Neural crest cell (in vitro differentiated cells): ENCODE results near the gene TMPRSS9. TPM values are rescaled to one million over a fixed set of nuclear protein-coding genes. Genes with fewer than 3 reads are reported as not detected.
A peak's percentile ranks its signal among the peaks of the same experiment; 100 is the strongest.

ENCODE experiments used
- DNase-seq: peaks from one replicate; pipeline ENCODE4 v3.0.0; 2021; ENCODE audit warnings: low read depth, mixed read lengths, low spot score
- H3K27ac Mint-ChIP-seq: one replicate; pipeline ENCODE4 v1.8.0; 2021; ENCODE audit warnings: mild to moderate bottlenecking, mixed read lengths; ENCODE audit not compliant: unreplicated experiment
- H3K27me3 Mint-ChIP-seq: 2 replicates; pipeline ENCODE4 v1.8.0; 2021; ENCODE audit warnings: low read depth, mild to moderate bottlenecking, mixed read lengths
- H3K36me3 Mint-ChIP-seq: 2 replicates; pipeline ENCODE4 v1.8.0; 2021; ENCODE audit warnings: low read depth, mild to moderate bottlenecking, mixed read lengths
- H3K4me1 Mint-ChIP-seq: 2 replicates; pipeline ENCODE4 v1.8.0; 2021; ENCODE audit warnings: mixed read lengths
- H3K4me3 Mint-ChIP-seq: one replicate; pipeline ENCODE4 v1.8.0; 2021; ENCODE audit warnings: mild to moderate bottlenecking, mixed read lengths
- H3K9me3 Mint-ChIP-seq: 2 replicates; pipeline ENCODE4 v1.8.0; 2021; ENCODE audit warnings: mixed read lengths
- total RNA-seq: library from RNA; stranded (reverse); gene quantifications from 2 replicates; pipeline ENCODE4 v1.2.1, GENCODE V29; 2021
- TF ChIP-seq, protein P1 (sequence below): fragments of 200-600 bp; sonication (generic); conservative IDR thresholded peaks from 2 replicates; pipeline ENCODE4 v1.5.0; 2021; ENCODE audit warnings: antibody characterized with exemption, mild to moderate bottlenecking

The TMPRSS9 gene
- total RNA-seq, 1 donor from 2014 or later = 0.12 TPM

DNA sequence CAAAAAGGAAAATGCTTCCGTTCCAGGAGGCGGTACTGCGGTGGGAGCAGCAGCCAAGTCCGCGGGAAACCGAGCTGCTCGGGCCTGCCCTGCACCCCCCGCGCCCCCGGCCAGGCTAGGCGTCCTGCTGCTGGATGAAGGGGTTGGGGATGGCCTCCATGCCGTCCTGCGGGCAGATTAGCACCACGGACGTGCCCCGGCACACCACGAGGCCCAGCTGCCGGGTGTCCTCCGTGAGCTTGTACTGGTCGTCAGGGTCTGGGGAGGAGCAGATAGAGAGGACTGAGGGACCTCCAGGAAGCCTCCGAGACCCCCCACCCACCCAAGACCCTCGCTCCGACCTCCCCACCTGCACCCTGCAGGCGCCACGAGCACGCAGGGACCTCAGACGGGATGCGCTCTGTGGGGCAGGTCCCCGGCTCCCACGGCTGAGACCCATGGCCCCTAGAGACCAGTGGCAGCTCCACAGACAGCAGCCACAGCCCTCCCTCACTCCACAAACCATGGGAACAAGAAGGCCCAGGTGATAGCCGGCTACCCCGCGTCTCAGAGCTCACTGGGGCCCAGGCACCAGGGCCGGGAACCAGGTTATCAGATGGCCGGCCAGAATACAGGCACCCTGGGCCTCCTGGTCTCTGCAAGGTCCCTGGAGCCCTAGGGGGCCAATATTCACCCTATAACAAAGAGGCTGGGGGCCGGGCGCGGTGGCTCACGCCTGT, 38.3 kb upstream of the TMPRSS9 start:
- Mint-ChIP-seq H3K4me1 (peaks cover 2% of the 10 kb centered on the region), H3K36me3 (no peaks in the 10 kb centered on the region), H3K4me3 (no peak overlapping the region), H3K27ac (no peak overlapping the region), H3K9me3 (no peaks in the 10 kb centered on the region), H3K27me3 (no peaks in the 10 kb centered on the region)
- TF ChIP-seq, protein P1, sequence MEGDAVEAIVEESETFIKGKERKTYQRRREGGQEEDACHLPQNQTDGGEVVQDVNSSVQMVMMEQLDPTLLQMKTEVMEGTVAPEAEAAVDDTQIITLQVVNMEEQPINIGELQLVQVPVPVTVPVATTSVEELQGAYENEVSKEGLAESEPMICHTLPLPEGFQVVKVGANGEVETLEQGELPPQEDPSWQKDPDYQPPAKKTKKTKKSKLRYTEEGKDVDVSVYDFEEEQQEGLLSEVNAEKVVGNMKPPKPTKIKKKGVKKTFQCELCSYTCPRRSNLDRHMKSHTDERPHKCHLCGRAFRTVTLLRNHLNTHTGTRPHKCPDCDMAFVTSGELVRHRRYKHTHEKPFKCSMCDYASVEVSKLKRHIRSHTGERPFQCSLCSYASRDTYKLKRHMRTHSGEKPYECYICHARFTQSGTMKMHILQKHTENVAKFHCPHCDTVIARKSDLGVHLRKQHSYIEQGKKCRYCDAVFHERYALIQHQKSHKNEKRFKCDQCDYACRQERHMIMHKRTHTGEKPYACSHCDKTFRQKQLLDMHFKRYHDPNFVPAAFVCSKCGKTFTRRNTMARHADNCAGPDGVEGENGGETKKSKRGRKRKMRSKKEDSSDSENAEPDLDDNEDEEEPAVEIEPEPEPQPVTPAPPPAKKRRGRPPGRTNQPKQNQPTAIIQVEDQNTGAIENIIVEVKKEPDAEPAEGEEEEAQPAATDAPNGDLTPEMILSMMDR = no peak
- DNase-seq = no peak

GRCh38 chr19:2323707-2324106, 36.4 kb upstream of the TMPRSS9 start:
- Mint-ChIP-seq H3K9me3 (no peaks in the 10 kb centered on the region), H3K27me3 (no peaks in the 10 kb centered on the region), H3K4me3 (no peak overlapping the region), H3K4me1 (peaks cover 18% of the 10 kb centered on the region), H3K36me3 (no peaks in the 10 kb centered on the region), H3K27ac (no peak overlapping the region)
- no peak for DNase-seq
- TF ChIP-seq, protein P1 = no peak

GRCh38 chr19:2324220-2324948, 35.7 kb upstream of the TMPRSS9 start:
- H3K36me3 Mint-ChIP-seq = no peaks in the 10 kb centered on the region
- no peak overlapping the region for H3K27ac Mint-ChIP-seq
- peaks cover 22% of the 10 kb centered on the region for H3K4me1 Mint-ChIP-seq
- H3K4me3 Mint-ChIP-seq = peak overlapping the region; percentile 61
- TF ChIP-seq, protein P1 = no peak
- no peaks in the 10 kb centered on the region for H3K9me3 Mint-ChIP-seq
- peaks cover under 1% of the 10 kb centered on the region for H3K27me3 Mint-ChIP-seq
- DNase-seq = no peak

DNA sequence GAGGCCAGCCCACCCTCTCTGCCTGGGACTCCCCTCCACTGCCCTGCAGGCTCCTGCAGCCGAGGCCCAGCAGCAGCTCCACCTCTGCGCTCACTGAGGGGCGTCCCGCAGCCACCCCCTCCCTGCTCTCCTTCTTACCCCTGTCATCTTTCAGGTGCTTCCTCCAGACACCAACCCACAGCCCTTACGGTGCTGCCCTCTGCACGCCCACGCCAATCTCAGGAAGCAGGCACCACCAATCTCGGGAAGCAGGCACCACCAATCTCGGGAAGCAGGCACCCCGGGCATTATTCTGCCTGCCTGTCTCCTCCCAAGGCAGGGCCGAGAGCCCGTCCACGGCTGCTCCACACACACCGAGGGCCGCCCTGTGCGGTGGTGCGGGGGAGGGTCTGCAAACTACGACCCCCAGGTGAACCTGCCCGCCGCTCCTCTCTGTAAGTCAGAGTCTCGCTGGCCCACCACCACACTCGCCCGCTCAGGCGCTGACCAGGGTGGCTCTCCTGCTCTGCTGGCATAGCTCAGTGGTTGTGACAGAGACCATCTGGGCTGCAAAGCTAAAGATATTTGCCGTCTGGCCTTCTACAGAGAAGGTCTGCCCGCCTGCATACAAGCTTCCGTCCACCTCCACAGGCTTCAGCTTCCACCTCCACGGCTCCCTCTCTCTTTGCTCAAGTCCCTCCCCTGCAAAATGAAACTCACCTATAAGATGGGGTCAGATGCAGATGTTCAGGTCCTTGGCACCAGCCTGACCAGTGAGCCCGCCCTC, 34.6 kb upstream of the TMPRSS9 start:
- Mint-ChIP-seq H3K9me3 (no peaks in the 10 kb centered on the region), H3K4me1 (peaks cover 31% of the 10 kb centered on the region), H3K27ac (no peak overlapping the region), H3K36me3 (no peaks in the 10 kb centered on the region), H3K4me3 (peak overlapping the region; percentile 95), H3K27me3 (peaks cover 2% of the 10 kb centered on the region)
- DNase-seq = no peak
- TF ChIP-seq, protein P1 = no peak

DNA sequence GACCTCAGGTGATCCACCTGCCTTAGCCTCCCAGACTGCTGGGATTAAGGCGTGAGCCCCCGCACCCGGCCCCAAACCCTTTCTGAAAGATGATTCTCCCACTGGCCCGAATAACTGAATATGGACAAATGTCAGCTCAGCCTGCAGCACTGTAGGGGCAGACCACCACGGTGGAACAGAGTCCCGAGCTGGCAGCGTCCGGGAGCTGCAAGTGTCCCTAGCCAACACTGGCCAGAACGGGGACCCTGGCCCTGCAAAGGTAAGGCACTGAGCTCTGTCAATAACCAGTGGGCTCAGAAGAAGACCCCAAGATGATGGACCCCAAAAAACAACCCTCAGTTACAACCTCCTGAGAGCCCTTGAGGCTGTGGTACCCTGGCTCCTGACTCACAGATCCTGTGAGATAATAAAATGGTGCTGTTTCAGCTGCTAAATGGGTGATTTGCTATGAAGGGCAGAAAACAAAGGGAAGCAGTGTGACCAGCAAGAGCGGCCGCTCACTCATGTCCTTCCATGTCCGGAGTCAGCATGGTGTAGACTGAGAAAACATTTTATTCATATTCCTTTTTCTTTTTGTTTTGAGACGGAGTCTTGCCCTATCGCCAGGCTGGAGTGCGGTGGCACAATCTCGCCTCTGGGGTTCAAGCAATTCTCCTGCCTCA, 33.2 kb upstream of the TMPRSS9 start:
- TF ChIP-seq, protein P1 = no peak
- Mint-ChIP-seq H3K9me3 (no peaks in the 10 kb centered on the region), H3K4me1 (peaks cover 44% of the 10 kb centered on the region), H3K4me3 (peak overlapping the region; percentile 95), H3K27me3 (peaks cover 2% of the 10 kb centered on the region), H3K27ac (peak overlapping the region; percentile 98), H3K36me3 (no peaks in the 10 kb centered on the region)
- DNase-seq = no peak
